PC-9 (cell line): ENCODE results near the gene GSE1. TPM values are rescaled to one million over a fixed set of nuclear protein-coding genes. Genes with fewer than 3 reads are reported as not detected.

Experiments
- BruUV-seq: library from RNA; stranded (reverse); fragments of 400-500 nt; replicated peaks from 2 replicates; lab custom pipeline; 2021; lab: Mats Ljungman, UMichigan
- CTCF ChIA-PET: fragments of 300-600 bp; sonication (Branson Sonifier 250); formaldehyde crosslinking; loops from one replicate; lab custom pipeline; 2022; ENCODE audit warnings: antibody characterized with exemption; lab: Charles Lee
- POLR2A ChIA-PET: fragments of 300-600 bp; sonication (Branson Sonifier 250); formaldehyde crosslinking; loops from one replicate; lab custom pipeline; 2022; ENCODE audit warnings: antibody characterized with exemption; ENCODE audit not compliant: unreplicated experiment; lab: Charles Lee
- DNase-seq, 2 experiments: peaks; one replicate each; pipeline versions ENCODE4 v3.0.0 to v3.0.0-alpha.2; 2015 to 2022; ENCODE audit warnings: mixed read lengths in 1 of 2
- H2AFZ ChIP-seq: fragments of 200-600 bp; sonication (generic); 2 replicates; pipeline ENCODE4 v1.8.1; 2017; ENCODE audit warnings: antibody characterized with exemption
- H3F3A ChIP-seq: fragments of 200-600 bp; sonication (generic); 2 replicates; pipeline ENCODE4 v1.8.1; 2017; ENCODE audit warnings: antibody characterized with exemption, mild to moderate bottlenecking, low read depth; ENCODE audit not compliant: insufficient read depth
- H3K27ac ChIP-seq: fragments of 200-600 bp; sonication (generic); 2 replicates; pipeline ENCODE4 v1.6.1; 2016; ENCODE audit warnings: mixed run types
- H3K27me3 ChIP-seq: fragments of 200-600 bp; sonication (generic); 2 replicates; pipeline ENCODE4 v1.6.1; 2016; ENCODE audit warnings: low read depth, mixed run types; ENCODE audit not compliant: insufficient read depth
- H3K36me3 ChIP-seq: fragments of 200-600 bp; sonication (generic); 2 replicates; pipeline ENCODE4 v1.6.1; 2016; ENCODE audit warnings: low read depth, mixed run types
- H3K4me1 ChIP-seq: fragments of 200-600 bp; sonication (generic); replicated peaks from 2 replicates; pipeline ENCODE4 v1.6.1; 2016; ENCODE audit warnings: mixed run types; ENCODE audit not compliant: insufficient read depth
- H3K4me2 ChIP-seq: fragments of 200-600 bp; sonication (generic); 2 replicates; pipeline ENCODE4 v1.6.1; 2017; ENCODE audit warnings: mixed run types
- H3K4me3 ChIP-seq: fragments of 200-600 bp; sonication (generic); 2 replicates; pipeline ENCODE4 v1.6.1; 2016; ENCODE audit warnings: mixed run types
- H3K79me2 ChIP-seq: fragments of 200-600 bp; sonication (generic); 2 replicates; pipeline ENCODE4 v1.6.1; 2017; ENCODE audit warnings: low read depth, mixed run types
- H3K9me2 ChIP-seq: fragments of 200-600 bp; sonication (generic); 2 replicates; pipeline ENCODE4 v1.8.1; 2017; ENCODE audit warnings: mild to moderate bottlenecking; ENCODE audit not compliant: insufficient read depth
- H3K9me3 ChIP-seq: fragments of 200-600 bp; sonication (generic); 2 replicates; pipeline ENCODE4 v1.8.1; 2016; ENCODE audit warnings: low read depth; ENCODE audit not compliant: insufficient read depth
- H4K20me1 ChIP-seq: fragments of 200-600 bp; sonication (generic); 2 replicates; pipeline ENCODE4 v1.8.1; 2017; ENCODE audit not compliant: insufficient read depth
- CTCF ChIP-seq: fragments of 200-600 bp; sonication (generic); conservative IDR thresholded peaks from 2 replicates; pipeline ENCODE4 v1.6.1; 2017; ENCODE audit warnings: mixed run types, antibody characterized with exemption, mild to moderate bottlenecking, moderate library complexity
- EZH2 ChIP-seq: fragments of 200-600 bp; sonication (generic); IDR thresholded peaks from 2 replicates; pipeline ENCODE4 v1.8.0; 2017; ENCODE audit warnings: antibody characterized with exemption, low read depth
- intact Hi-C: fragments of 100-400 bp; cut with micrococcal nuclease; formaldehyde crosslinking; loops from one replicate; pipeline ENCODE4 v1.10.0; 2022; ENCODE audit not compliant: unreplicated experiment
- total RNA-seq: library from RNA; stranded (reverse); gene quantifications from 2 replicates; pipeline ENCODE4 v1.2.3, GENCODE V29; 2021

Gene GSE1
- total RNA-seq, 1 experiment from 2014 or later = 83.5 TPM

- no peak for TF ChIP-seq EZH2
- no peak for TF ChIP-seq CTCF
- Histone ChIP-seq H3F3A (no peaks in the 10 kb centered on the region; the same call in none of the 2 replicates), H3K79me2 (no peaks in the 10 kb centered on the region), H2AFZ (no peak overlapping the region), H3K27ac (no peak overlapping the region), H3K4me2 (no peak overlapping the region), H3K9me3 (no peaks in the 10 kb centered on the region), H3K4me1 (no peaks in the 10 kb centered on the region), H4K20me1 (peaks cover 3% of the 10 kb centered on the region; the same call in 1 of the 2 replicates), H3K9me2 (no peaks in the 10 kb centered on the region), H3K4me3 (no peak overlapping the region), H3K27me3 (no peaks in the 10 kb centered on the region), H3K36me3 (no peaks in the 10 kb centered on the region)
- POLR2A ChIA-PET = no interaction called here
- CTCF ChIA-PET = no interaction called here
- no peak for DNase-seq
- BruUV-seq = no TSS peak
- intact Hi-C loops = no loop called here
Measured at GRCh38 chr16:85695196-85696128, 82.3 kb downstream of the GSE1 start.

- ChIA-PET POLR2A (interaction anchor here (0.6 kb wide), 1 partner anchor 100 kb away, joined by 3 read pairs; no protein-coding TSS in a partner anchor), CTCF (no interaction called here)
- Histone ChIP-seq H3F3A (no peaks in the 10 kb centered on the region; the same call in 1 of the 2 replicates), H3K36me3 (no peaks in the 10 kb centered on the region), H3K9me2 (no peaks in the 10 kb centered on the region), H3K9me3 (no peaks in the 10 kb centered on the region), H3K27ac (no peak overlapping the region), H3K4me1 (no peaks in the 10 kb centered on the region), H3K79me2 (no peaks in the 10 kb centered on the region), H3K4me3 (no peak overlapping the region), H2AFZ (no peak overlapping the region), H3K27me3 (no peaks in the 10 kb centered on the region), H4K20me1 (peaks cover 3% of the 10 kb centered on the region; the same call in 1 of the 2 replicates), H3K4me2 (no peak overlapping the region)
- TF ChIP-seq EZH2 (no peak), CTCF (no peak)
- intact Hi-C loops = no loop called here
- no peak for DNase-seq
- BruUV-seq = no TSS peak
Measured at GRCh38 chr16:85696781-85697180, 83.7 kb downstream of the GSE1 start.

DNA sequence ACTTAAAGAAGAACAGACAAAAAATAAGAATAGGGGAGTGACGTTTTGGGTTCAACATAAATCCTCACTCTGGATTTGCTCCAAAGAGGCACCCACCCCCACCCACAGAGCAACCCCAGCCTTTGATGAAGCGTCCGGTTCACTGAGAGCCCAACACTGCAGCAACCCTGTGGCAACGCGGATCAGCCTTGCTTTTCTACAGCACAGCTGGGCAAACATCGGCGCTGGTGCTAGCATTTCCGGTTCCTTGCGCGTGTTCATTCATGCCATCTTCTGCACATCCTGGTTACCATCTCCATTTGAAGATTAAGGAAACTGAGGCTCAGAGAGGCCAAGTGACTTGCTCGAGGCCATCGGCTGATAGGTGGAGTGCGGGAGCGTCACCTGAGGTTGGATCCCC lies 84.3 kb downstream of the GSE1 start:
- no TSS peak for BruUV-seq
- DNase-seq = no peak
- H3K27ac ChIP-seq = no peak overlapping the region
- H3K9me3 ChIP-seq = no peaks in the 10 kb centered on the region
- no peaks in the 10 kb centered on the region for H3K4me1 ChIP-seq
- H3K36me3 ChIP-seq = no peaks in the 10 kb centered on the region
- no peak overlapping the region for H3K4me3 ChIP-seq
- ChIA-PET POLR2A (no interaction called here), CTCF (interaction anchor here (0.7 kb wide), 1 partner anchor 144 kb away, joined by 3 read pairs; no protein-coding TSS in a partner anchor)
- TF ChIP-seq CTCF = no peak
- TF ChIP-seq EZH2 = no peak
- peaks cover 3% of the 10 kb centered on the region; the same call in 1 of the 2 replicates for H4K20me1 ChIP-seq
- no peaks in the 10 kb centered on the region for H3K27me3 ChIP-seq
- H2AFZ ChIP-seq = no peak overlapping the region
- no peaks in the 10 kb centered on the region for H3K9me2 ChIP-seq
- H3F3A ChIP-seq = no peaks in the 10 kb centered on the region; the same call in 1 of the 2 replicates
- H3K4me2 ChIP-seq = no peak overlapping the region
- intact Hi-C loops = no loop called here
- H3K79me2 ChIP-seq = no peaks in the 10 kb centered on the region
